Natural killer cell treated with Interleukin-12 subunit alpha and Interleukin-12 subunit beta and Interleukin-15 and Interleukin-18, amount 100 ng/mL, for 72 hours (primary cell): Measurements from ENCODE around the gene CAAP1. TPM values are rescaled to one million over a fixed set of nuclear protein-coding genes. Genes with fewer than 3 reads are reported as not detected.
"Not testable (repeated sequence)": the region's sequence is repeated elsewhere in the genome, so short reads cannot be mapped to it uniquely, and the experiment has no call there.

Experiments used
- ATAC-seq, 2 donors: fragments of 150-1000 bp; cut with Tn5 transposase in 1 of 2; sonication (Bioruptor Pico), chemical (Tn5 transposase) in 1 of 2; 2 replicates each; pipeline ENCODE4 v1.10.0; 2021
- DNase-seq: peaks from one replicate; pipeline ENCODE4 v3.0.0; 2022; ENCODE audit warnings: low spot score
- H3K27ac Mint-ChIP-seq, 2 donors: 1 replicate in 1 of 2; 2 replicates in 1 of 2; pipeline ENCODE4 v1.8.0; 2022; ENCODE audit warnings: mixed read lengths in 2 of 2, mild to moderate bottlenecking in 1 of 2, moderate library complexity in 1 of 2
- H3K27me3 Mint-ChIP-seq, 2 donors: 1 replicate in 1 of 2; 2 replicates in 1 of 2; pipeline ENCODE4 v1.8.0; 2022; ENCODE audit warnings: mixed read lengths in 2 of 2
- H3K36me3 Mint-ChIP-seq: one replicate; pipeline ENCODE4 v1.8.0; 2022; ENCODE audit warnings: mixed read lengths
- H3K4me1 Mint-ChIP-seq, 2 donors: 1 replicate in 1 of 2; 2 replicates in 1 of 2; pipeline ENCODE4 v1.8.0; 2022; ENCODE audit warnings: low read depth in 2 of 2, mixed read lengths in 2 of 2, mild to moderate bottlenecking in 1 of 2
- H3K4me3 Mint-ChIP-seq: one replicate; pipeline ENCODE4 v1.8.0; 2022; ENCODE audit warnings: mixed read lengths
- H3K9me3 Mint-ChIP-seq: 2 replicates; pipeline ENCODE4 v1.8.0; 2022; ENCODE audit warnings: mixed read lengths
- total RNA-seq, 2 donors: library from RNA; stranded (reverse); gene quantifications; one replicate each; pipeline ENCODE4 v1.2.3, GENCODE V29; 2022

CAAP1 gene
- total RNA-seq, 2 donors from 2014 or later = 12.2 to 15.8 TPM

DNA sequence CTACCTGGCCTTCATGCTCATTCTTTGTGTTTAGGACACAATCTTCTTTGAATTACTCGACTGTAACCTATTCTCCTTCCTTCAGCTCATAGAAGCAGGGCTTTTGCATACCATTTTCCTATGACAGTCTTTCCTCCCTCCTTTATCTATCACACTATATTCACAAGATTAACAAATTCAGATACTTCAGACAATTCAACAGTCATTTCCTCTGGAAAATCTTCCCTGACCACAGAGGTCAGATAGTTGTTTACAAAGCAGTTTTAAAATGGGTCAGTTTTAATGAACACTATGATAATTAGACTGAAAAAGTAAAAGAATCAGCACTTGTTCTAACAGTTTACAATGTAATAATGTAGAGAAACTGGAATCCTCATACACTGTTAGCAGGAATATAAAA is 4.3 kb downstream of the CAAP1 start:
- Mint-ChIP-seq H3K27ac (no peak overlapping the region), H3K4me1 (peaks cover 23 to 28% of the 10 kb centered on the region in 2 donors)
- ATAC-seq = no peak

DNA sequence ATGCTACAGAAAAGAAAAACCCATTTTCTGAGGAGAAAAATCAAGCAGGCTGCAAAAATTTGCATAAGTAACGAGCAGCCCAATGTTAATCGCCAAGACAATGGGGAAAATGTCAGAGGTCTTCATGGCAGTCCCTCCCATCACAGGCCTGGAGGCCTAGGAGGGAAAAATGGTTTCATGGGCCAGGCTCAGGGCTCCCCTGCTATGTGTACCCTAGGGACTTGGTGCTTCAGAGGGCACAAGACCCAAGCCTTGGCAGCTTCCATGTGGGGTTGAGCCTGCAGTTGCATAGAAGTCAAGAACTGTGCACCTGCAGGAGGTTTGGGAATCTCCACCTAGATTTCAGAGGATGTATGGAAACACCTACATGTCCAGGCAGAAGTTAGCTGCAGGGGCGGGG is 10.4 kb downstream of the CAAP1 start:
- Mint-ChIP-seq H3K9me3 (no peaks in the 10 kb centered on the region), H3K27ac (no peak overlapping the region), H3K4me3 (no peak overlapping the region), H3K4me1 (peaks cover 0 to 3% of the 10 kb centered on the region in 2 donors), H3K27me3 (no peaks in the 10 kb centered on the region), H3K36me3 (peaks cover 37% of the 10 kb centered on the region)
- ATAC-seq (no peak), DNase-seq (no peak)

More for the DNA sequence above, 4.3 kb downstream of the CAAP1 start:
- no peak overlapping the region for H3K4me3 Mint-ChIP-seq
- no peaks in the 10 kb centered on the region for H3K9me3 Mint-ChIP-seq
- H3K36me3 Mint-ChIP-seq = peaks cover 14% of the 10 kb centered on the region
- DNase-seq = no peak
- no peaks in the 10 kb centered on the region for H3K27me3 Mint-ChIP-seq

DNA sequence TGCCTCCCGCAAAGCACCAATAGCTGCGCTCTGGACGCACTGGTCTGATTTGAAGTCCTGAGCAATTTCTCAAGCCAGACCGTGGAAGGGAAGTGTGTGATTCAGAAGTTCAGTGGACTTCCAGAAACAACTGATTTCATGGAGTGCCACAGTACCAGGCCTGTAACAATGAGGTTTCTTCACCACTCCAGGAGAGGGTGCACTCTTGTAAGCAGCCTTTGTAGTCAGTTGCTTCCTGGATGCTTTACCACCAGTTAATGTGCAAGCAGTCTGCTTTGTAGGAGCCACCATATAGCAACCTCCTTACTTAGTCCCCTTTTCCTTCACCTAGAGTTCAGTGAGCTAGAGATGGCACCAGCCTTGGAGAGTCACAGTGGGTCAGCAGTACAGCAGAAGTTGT is 12.3 kb downstream of the CAAP1 start:
- H3K4me3 Mint-ChIP-seq = no peak overlapping the region
- peaks cover 0 to 3% of the 10 kb centered on the region in 2 donors for H3K4me1 Mint-ChIP-seq
- ATAC-seq = no peak
- H3K9me3 Mint-ChIP-seq = no peaks in the 10 kb centered on the region
- H3K27ac Mint-ChIP-seq = no peak overlapping the region
- H3K27me3 Mint-ChIP-seq = no peaks in the 10 kb centered on the region
- no peak for DNase-seq
- H3K36me3 Mint-ChIP-seq = peaks cover 37% of the 10 kb centered on the region

DNA sequence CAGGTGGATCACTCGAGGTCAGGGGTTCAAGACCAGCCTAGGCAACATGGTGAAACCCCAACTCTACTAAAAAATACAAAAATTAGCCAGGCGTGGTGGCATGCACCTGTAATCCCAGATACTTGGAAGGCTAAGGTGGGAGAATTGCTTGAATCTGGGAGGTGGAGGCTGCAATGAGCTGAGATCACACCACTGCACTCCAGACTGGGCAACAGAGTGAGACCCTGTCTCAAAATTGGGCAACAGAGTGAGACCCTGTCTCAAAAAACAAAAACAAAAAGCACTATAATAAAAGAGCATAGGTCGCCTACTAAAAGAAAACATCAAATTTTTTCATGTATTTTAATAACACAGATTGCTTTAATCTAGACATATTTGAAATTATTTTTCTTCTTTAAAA is 17.4 kb downstream of the CAAP1 start:
- DNase-seq, H3K4me3 Mint-ChIP-seq, H3K27me3 Mint-ChIP-seq, H3K4me1 Mint-ChIP-seq, ATAC-seq, H3K27ac Mint-ChIP-seq, H3K9me3 Mint-ChIP-seq: not testable (repeated sequence)
- peaks cover 21% of the 10 kb centered on the region for H3K36me3 Mint-ChIP-seq

DNA sequence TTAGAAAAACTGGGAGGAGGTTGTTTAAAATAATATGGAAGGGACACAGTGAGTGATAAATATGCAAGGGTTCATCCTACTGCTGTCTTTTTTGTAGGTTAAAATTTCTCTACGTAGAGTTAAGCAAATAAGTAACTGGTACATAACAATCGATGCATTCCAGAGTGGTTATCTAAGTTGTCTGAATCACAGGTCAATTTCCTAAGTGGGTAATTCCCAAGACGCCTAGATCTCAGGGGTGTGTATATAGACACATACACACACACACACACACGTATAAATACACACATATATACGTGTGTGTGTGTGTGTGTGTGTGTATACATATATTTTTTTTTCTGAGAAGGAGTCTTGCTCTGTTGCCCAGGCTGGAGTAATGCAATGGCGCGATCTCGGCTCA is 22.3 kb downstream of the CAAP1 start:
- H3K9me3 Mint-ChIP-seq = no peaks in the 10 kb centered on the region
- ATAC-seq = no peak
- H3K4me3 Mint-ChIP-seq = no peak overlapping the region
- DNase-seq = no peak
- no peaks in the 10 kb centered on the region for H3K36me3 Mint-ChIP-seq
- H3K4me1 Mint-ChIP-seq = peaks cover 0 to 3% of the 10 kb centered on the region in 2 donors
- no peak overlapping the region for H3K27ac Mint-ChIP-seq
- no peaks in the 10 kb centered on the region for H3K27me3 Mint-ChIP-seq

DNA sequence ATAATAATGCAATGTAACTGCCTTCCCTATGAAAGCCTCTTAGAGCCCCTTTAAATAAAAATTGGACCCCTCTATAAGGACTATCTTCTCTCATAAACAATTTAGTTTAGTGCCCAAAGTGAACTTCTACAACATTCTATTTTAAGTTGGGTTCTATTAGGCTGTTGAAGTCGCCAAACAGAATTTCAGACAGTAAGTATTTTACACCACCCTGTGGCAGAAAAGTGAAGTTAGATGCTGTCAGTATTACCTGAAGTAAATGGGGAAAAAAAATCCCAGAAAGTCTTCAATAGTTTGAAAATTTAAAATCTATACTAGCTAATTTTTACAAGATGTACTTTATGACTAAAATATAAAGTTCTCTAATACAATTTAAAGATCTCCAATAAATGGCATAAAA is 29.5 kb downstream of the CAAP1 start:
- Mint-ChIP-seq H3K27ac (no peak overlapping the region), H3K9me3 (no peaks in the 10 kb centered on the region), H3K4me3 (no peak overlapping the region), H3K27me3 (no peaks in the 10 kb centered on the region), H3K36me3 (peaks cover 6% of the 10 kb centered on the region), H3K4me1 (peaks cover 0 to 1% of the 10 kb centered on the region in 2 donors)
- ATAC-seq (no peak), DNase-seq (no peak)

DNA sequence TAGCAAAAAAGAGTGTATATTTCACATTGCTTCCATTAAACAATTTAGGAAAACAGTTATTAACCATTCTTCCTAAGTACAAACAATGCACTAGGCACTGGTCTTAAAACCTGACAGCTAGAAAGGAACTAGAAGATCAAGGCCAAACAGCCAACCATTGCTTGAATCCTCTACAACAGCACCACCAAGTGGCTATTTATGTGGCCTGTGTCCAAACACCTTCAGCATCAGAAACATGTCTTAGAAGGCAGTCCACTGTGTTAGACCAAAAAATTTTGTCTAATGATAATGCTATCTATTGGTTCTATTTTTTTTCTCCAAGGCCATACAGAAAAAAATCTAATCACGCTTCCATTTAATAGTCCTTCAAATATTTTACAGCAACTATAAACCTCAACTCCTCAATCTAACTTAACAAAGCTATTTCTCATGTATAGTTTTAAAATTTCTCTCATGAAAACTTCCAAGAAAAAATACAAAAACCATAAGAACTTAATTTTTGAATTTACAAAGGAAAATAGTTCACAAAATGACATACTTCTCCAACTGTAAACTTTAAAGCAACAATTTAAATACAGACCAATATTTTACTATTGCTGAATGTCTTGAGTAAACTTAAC is 36.1 kb downstream of the CAAP1 start:
- Mint-ChIP-seq H3K27me3 (no peaks in the 10 kb centered on the region), H3K4me1 (peaks cover 0 to 3% of the 10 kb centered on the region in 2 donors), H3K9me3 (no peaks in the 10 kb centered on the region), H3K27ac (no peak overlapping the region), H3K36me3 (peaks cover 21% of the 10 kb centered on the region), H3K4me3 (no peak overlapping the region)
- ATAC-seq (no peak), DNase-seq (no peak)

DNA sequence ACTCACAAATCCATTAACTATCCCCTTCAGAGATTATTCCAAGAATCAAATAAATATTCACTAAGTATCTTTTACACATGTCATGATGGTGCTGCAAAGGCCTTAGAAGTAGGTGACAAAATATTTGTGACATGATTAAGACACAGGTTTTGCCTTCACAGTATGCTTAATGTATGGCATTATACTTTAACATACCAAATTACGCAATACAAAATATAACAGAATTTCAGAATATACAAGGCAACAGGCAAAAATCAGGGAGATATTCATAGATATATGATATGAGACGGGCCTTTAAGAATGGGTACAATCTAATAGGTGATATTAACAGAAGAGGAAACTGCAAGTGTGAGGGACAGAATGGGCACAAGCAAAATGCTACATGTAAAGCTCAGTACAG is 41.6 kb downstream of the CAAP1 start:
- Mint-ChIP-seq H3K4me3 (no peak overlapping the region), H3K36me3 (peaks cover 5% of the 10 kb centered on the region), H3K27ac (no peak overlapping the region), H3K27me3 (no peaks in the 10 kb centered on the region), H3K9me3 (no peaks in the 10 kb centered on the region), H3K4me1 (peaks cover 0 to 3% of the 10 kb centered on the region in 2 donors)
- ATAC-seq (no peak), DNase-seq (no peak)

DNA sequence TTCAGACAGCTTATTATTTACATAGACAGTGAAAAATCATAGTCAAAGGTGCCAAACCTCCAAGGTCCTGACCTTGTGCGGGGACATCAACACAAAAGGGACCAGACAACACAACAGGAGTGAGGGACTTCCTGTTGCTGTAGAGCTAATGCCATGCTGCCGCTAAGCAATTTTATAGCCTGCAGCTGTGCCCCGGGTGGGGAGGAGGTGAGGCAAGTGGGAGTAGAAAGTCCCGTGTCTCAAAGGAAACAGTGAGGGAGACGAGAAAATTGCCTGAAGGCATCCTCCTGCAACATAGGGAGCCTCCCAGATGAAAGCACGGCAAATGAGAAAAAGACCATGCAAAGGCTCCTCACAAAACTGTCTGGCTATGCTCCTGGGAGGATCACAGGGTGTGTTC is 58.8 kb downstream of the CAAP1 start:
- Mint-ChIP-seq H3K36me3 (peaks cover 10% of the 10 kb centered on the region), H3K27me3 (no peaks in the 10 kb centered on the region), H3K27ac (no peak overlapping the region), H3K9me3 (no peaks in the 10 kb centered on the region), H3K4me3 (no peak overlapping the region), H3K4me1 (no peaks in the 10 kb centered on the region)
- DNase-seq = no peak
- ATAC-seq = no peak

DNA sequence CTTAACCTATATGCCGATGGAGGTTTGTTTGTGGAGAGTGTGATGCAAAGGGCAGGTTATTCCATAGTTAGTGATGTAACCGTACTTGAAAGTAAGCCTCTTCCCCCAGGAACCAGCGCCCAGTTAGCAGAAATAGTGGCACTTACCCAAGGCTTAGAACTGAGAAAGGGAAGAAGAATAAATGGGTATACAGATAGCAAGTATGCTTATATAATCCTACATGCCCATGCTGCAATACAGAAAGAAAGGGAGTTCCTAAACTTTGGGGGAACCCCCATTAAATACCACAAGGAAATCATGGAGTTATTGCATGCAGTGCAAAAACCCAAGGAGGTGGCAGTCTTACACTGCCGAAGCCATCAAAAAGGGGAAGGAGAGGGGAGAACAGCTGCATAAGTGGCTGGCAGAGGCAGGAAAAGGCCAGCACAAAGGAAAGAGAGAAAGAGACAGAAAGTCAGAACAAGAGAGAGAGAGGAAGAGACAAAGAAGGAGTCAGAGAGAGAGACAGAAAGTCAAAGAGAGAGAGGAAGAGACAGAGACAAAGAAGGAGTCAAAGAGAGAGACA is 64.1 kb downstream of the CAAP1 start:
- H3K36me3 Mint-ChIP-seq, H3K9me3 Mint-ChIP-seq, H3K4me3 Mint-ChIP-seq, H3K27ac Mint-ChIP-seq, H3K27me3 Mint-ChIP-seq, H3K4me1 Mint-ChIP-seq, ATAC-seq, DNase-seq: not testable (repeated sequence)

DNA sequence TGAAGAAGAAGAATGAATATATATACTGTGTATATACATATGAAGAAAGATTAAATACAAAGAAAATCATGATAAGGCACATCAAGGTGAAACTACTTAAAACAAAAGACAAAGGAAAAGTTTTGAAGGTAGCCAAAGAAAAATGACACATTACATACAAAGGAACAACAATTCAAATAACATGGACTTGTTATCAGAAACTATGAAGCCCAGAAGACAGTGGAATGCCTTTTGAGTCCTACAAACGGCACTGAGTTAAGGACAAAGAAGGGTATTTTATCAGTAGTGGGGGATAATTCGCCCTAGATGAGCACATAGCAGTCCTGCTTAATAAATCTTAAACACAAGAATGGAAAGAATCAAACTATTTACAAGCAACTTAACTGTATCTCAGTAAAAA is 77.8 kb downstream of the CAAP1 start:
- Mint-ChIP-seq H3K4me3 (no peak overlapping the region), H3K9me3 (peaks cover 2% of the 10 kb centered on the region), H3K4me1 (no peaks in the 10 kb centered on the region), H3K27me3 (peaks cover 0 to 9% of the 10 kb centered on the region in 2 donors), H3K27ac (no peak overlapping the region), H3K36me3 (no peaks in the 10 kb centered on the region)
- ATAC-seq (no peak), DNase-seq (no peak)

DNA sequence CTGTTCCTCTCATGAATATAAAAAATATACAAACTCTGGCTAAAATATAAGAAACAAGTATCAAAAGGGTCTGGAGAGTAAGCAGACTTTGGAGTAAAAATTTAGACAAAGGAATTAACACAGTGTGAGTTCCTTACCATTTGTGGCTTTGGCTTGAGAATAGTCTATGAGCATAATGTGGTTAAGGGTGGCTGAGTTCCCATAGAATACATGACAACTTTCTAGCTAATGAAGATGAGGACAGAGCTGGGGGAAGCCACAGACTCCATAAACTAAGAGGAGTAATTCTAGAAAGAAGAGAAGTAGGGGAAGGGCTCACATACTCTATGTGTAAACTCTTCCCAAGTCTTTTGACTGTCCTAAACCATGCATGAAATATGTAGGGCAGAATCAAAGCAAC is 79.4 kb downstream of the CAAP1 start:
- no peak for ATAC-seq
- no peak overlapping the region for H3K4me3 Mint-ChIP-seq
- H3K27me3 Mint-ChIP-seq = peaks cover 0 to 9% of the 10 kb centered on the region in 2 donors
- DNase-seq = no peak
- H3K9me3 Mint-ChIP-seq = peaks cover 2% of the 10 kb centered on the region
- no peaks in the 10 kb centered on the region for H3K4me1 Mint-ChIP-seq
- no peaks in the 10 kb centered on the region for H3K36me3 Mint-ChIP-seq
- H3K27ac Mint-ChIP-seq = no peak overlapping the region

DNA sequence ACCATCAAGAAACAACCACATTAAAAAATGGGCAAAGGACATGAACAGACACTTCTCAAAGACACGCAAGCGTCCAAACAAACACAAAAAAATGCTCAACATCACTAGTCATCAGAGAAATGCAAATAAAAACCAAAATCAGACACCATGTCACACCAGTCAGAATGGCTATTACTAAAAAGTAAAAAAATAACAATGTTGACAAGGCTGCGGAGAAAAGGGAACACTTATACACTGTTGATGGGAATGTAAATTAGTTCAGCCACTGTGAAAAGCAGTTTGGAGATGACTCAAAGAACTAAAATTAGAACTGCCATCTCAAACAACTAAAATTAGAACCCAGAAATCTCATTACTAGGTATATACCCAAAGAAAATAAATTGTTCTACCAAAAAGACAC is 80.4 kb downstream of the CAAP1 start:
- Mint-ChIP-seq H3K27me3 (peaks cover 0 to 9% of the 10 kb centered on the region in 2 donors), H3K4me3 (no peak overlapping the region), H3K4me1 (no peaks in the 10 kb centered on the region), H3K27ac (no peak overlapping the region), H3K36me3 (no peaks in the 10 kb centered on the region), H3K9me3 (peaks cover 4% of the 10 kb centered on the region)
- ATAC-seq (no peak), DNase-seq (no peak)

DNA sequence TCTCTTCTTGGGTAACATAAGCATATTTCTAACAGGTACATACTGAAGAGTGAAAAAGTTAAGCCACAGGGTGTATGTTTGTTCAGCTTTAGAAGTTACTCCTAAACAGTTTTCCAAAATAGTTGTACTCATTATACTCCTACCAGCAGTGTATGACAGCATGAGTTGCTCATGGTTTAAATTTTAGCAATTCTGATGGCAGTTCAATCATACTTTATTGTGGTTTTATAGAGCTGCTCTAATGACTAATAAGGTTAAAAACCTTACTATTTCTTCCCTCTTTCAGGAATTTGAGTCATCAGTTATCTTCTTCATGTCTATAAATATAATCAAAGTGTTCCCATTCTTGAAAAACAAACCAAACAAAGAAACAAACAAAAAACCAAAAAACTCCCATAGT is 81.5 kb downstream of the CAAP1 start:
- Mint-ChIP-seq H3K27me3 (peaks cover 0 to 9% of the 10 kb centered on the region in 2 donors), H3K36me3 (no peaks in the 10 kb centered on the region), H3K27ac (no peak overlapping the region), H3K4me1 (no peaks in the 10 kb centered on the region), H3K9me3 (peaks cover 5% of the 10 kb centered on the region), H3K4me3 (no peak overlapping the region)
- ATAC-seq = no peak
- DNase-seq = no peak

DNA sequence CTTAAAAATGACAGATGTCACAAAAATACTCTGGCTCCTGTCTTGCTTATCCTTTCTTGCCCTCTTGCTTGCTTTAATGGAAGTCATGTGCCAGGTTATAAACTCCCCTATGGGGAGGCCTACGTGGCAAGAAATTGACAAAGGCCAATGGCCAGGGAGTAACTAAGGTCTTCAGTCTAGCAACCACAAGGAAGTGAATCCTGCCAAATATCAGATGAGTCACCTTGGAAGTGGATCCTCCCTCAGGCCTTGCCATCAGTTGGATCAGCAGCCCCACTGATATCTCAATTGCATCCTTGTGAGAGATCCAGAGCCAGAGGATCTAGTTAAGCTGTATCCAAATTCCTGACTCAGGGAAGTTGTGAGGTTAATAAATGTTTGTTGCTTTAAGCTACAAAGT is 82.8 kb downstream of the CAAP1 start:
- peaks cover 0 to 9% of the 10 kb centered on the region in 2 donors for H3K27me3 Mint-ChIP-seq
- DNase-seq = no peak
- H3K36me3 Mint-ChIP-seq = no peaks in the 10 kb centered on the region
- H3K4me1 Mint-ChIP-seq = no peaks in the 10 kb centered on the region
- no peak for ATAC-seq
- H3K27ac Mint-ChIP-seq = no peak overlapping the region
- H3K9me3 Mint-ChIP-seq = peaks cover 4% of the 10 kb centered on the region
- H3K4me3 Mint-ChIP-seq = no peak overlapping the region
